Measurements from ENCODE around the gene SP110.
"Not testable (repeated sequence)": the region's sequence is repeated elsewhere in the genome, so short reads cannot be mapped to it uniquely, and the experiment has no call there.

Gene SP110

DNA sequence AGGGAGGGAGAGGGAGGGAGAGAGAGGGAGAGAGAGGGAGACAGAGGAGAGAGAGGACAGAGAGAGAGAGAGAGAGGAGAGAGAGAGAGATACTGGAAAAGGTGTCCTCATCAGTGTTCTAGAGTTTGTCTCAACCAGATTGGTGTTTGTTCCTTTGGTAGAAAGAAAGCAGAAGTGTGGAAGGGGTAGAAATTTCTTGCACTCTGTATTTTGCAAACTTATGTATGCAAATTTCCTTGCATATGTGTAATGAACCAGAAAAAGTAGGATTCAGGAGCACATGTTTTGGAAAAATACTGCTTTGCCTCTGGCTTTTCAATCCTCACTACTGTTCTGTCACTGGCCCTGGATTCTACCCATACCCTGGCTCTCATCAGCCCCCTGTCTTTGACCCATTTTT lies 4.7 kb upstream of the SP110 start:
- peak; percentile 30 for DNase-seq (ENCODE audit: low spot score)

DNA sequence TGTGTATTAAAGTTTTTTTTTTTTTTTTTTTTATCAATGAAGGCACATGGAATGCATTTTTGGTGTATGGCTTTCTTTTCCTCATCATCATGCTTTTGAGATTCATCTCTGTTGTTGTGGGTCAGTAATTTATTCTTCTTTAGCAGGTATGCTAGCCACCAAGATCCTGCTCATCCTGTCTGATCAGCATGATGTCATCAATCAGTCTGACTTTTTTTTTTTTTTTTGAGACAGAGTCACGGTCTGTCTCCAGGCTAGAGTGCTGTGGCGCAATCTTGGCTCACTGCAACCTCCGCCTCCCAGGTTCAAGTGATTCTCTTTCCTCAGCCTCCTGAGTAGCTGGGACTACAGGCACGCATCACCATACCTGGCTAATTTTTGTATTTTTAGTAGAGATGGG lies 3.0 kb upstream of the SP110 start:
- DNase-seq (ENCODE audit: low spot score), result not testable (repeated sequence)

DNA sequence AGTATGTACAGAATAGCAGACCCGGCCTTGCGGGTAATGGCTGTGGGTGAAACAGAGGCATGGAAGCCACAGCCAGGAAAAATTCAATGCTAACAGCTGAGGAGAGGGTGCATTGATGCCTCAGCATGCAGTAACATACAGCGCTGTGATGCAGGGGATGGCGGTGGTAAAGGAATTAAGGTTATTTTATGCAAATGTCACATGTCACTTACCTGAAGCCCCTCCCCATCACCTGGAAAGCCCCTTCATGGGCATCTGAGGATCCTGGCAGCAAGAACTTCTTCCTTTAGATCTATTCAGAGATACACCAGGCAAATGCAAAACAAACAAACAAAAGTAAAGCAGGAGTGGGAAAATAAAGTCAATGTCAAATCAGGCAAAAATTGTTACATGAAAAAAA lies 1.7 kb upstream of the SP110 start:
- DNase-seq (ENCODE audit: low spot score), result no peak

GRCh38 chr2:230220347-230220969 lies 674 bp upstream of the SP110 start:
- no peak for DNase-seq (ENCODE audit: low spot score)

- peak; percentile 47 for DNase-seq (ENCODE audit: low spot score)
Measured at GRCh38 chr2:230218421-230218820, 1.4 kb downstream of the SP110 start.

GRCh38 chr2:230217424-230217823 lies 2.4 kb downstream of the SP110 start:
- DNase-seq (ENCODE audit: low spot score), result peak; percentile 39

DNA sequence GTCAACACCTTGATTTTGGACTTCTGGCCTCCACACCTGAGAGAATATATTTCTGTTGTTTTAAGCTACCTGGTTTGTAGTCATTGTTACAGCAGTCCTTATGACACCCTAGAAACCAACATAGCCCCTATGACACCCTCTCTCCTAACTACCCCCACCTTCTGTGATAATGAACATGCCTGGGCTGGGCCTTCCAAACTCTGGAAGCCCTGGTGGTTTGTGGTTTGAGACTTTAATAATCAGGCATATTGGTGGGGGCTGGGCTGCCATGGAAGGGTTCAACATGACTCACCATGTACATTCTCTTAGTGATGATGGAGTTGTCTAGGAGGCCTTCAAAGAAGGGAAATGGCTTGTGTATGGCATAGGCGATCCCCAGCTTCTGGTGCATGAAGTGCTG lies 3.3 kb downstream of the SP110 start:
- DNase-seq (ENCODE audit: low spot score), result no peak

GRCh38 chr2:230209422-230210051 lies 10.2 kb downstream of the SP110 start:
- peak; percentile 54 for DNase-seq (ENCODE audit: low spot score)

DNA sequence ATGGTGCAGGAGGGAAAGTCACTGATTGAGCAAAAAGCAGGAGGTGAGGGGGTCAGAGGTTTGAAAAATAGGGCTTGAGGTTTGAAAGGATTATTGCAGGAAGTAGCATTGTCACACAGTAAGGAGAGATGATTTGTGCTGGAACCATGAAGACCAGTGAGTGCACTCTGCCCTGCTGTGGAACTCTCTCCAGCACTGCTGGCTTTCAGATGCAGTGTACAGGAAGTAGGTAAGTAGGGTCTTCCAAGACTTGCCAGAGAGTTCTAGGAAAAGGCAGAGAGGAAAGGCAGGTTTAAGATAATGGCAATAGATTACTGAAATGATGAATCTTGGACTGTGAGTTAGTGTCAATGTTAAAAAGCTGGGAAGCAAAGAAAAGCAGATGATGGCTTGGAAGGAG lies 11.2 kb downstream of the SP110 start:
- DNase-seq (ENCODE audit: low spot score), result no peak

DNA sequence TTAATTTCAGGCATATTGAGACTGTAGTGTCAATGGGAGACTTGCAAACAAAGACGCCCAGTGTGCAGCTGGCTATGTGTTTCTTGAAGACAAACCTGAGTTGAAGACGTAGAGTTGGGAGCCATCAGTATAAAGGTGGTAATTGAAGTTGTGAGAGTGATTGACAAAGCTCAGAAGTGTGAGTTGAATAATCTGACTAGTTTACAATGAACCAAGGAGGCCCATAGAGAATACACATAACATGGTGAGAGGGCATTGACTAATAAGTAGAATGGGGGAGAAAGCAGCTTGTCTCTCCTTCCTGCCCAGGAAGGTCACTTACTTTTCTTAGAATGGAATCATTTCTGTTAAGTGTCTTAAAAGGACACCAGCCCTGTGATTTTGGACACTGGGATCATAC lies 14.1 kb downstream of the SP110 start:
- no peak for DNase-seq (ENCODE audit: low spot score)

- DNase-seq (ENCODE audit: low spot score), result peak; percentile 66
Measured at GRCh38 chr2:230205034-230205433, 14.8 kb downstream of the SP110 start.

- DNase-seq (ENCODE audit: low spot score), result peak; percentile 78
Measured at GRCh38 chr2:230203110-230203676, 16.6 kb downstream of the SP110 start.

- DNase-seq (ENCODE audit: low spot score), result peak; percentile 50
Measured at GRCh38 chr2:230202430-230203109, 17.2 kb downstream of the SP110 start.

- DNase-seq (ENCODE audit: low spot score), result no peak
Measured at GRCh38 chr2:230184727-230185578, 34.8 kb downstream of the SP110 start.

DNA sequence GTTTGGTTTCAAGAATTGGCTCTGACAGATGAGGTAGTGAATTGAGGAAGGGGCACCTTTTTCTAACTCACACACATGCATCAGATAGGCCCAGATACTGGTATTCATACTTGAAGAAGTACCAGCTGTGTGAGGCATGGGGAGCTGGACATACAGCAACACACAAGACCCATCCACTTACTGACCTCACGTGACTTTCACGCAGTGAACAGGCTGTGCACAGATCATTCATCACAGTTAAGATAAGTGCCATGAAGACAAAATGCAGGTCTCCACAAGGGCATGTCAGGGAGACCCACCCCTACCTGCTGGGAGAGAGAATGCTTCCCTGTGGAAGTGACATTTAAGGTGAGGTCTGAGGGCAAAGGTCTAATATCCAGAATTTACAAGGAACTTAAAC lies 38.6 kb downstream of the SP110 start:
- DNase-seq (ENCODE audit: low spot score), result no peak

GRCh38 chr2:230179907-230180306 lies 39.9 kb downstream of the SP110 start:
- DNase-seq (ENCODE audit: low spot score), result no peak

DNA sequence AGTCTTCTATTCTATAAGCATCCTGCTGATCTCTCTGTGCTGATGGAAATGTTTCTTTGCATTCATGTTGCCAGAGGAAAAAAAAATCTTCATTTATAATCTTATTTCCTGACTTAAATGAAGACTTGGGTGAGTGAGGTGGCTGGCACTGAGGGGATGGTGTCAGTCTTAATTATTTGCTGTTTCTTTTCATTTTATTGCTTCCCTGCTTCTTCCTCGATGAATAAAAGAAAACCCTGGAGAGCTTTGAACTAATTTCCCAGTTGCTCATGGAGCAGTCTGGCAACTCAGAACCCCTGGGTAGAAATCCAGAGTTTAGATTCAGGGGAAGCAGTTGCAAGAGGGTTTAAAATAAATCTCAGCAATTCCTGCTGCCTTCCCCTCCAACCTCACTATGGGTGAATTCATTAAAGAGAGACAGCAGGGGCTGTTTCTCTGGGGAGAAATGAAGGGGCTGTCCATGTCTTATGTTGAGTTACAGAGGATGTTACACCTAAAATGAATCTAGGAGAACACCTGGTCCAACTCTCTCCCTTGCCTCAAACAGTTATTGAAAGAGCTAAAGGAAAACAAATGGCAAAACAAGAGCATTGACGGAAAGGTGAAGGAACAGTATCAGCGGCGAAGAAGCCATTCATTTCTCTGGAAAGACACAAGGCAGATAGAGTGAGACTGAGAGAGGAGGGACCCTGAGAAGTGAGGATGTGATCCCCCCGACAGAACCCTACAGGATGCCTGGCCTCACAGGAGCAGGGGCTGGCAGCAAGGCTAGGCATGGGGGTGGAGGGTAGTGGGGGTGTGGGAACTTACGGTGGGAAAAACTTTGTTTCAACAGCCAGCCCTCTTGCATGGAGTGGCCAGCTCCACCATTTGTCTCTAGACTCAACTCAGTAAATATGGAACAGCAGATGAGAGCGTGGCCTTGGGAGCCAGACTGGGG lies 41.0 kb downstream of the SP110 start:
- DNase-seq (ENCODE audit: low spot score), result no peak

DNA sequence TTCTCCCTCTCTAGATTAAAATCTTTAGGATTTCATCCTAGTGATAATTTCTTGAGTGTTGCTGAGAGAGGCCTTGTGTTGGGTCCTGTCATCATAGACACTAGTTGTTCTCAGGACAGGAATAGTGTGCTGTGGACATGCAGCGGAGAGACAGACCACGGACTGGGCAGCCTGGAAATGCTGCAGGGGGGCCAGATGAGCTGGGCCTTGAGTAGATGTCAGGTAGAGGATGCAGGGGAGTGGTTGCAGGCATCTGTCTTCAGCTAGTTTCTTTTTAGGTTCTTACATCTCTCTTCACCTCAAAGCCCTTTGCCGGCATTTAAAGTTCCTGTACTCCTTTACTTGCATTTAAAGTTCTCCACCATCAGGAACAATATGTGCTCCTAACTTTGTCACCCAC lies 42.8 kb downstream of the SP110 start:
- no peak for DNase-seq (ENCODE audit: low spot score)

DNA sequence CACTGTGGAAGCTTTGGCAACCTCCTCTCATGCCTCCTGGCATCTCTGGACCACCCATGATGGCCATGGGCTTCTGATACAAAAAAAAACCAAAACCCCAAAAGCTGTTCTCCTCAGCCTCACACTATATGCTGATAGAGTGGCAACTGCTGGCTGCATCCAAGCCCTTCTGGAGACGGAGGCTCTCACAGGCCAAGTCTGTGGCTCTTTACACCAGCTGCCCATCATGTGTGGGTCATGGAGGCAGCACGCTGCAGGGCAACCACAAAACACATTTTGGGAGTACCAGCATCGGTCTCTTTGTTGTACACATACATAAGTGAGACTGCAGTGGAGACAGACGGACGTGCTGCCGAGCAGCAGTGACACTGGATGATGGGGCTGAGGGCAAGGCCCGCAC lies 45.3 kb downstream of the SP110 start:
- no peak for DNase-seq (ENCODE audit: low spot score)

DNA sequence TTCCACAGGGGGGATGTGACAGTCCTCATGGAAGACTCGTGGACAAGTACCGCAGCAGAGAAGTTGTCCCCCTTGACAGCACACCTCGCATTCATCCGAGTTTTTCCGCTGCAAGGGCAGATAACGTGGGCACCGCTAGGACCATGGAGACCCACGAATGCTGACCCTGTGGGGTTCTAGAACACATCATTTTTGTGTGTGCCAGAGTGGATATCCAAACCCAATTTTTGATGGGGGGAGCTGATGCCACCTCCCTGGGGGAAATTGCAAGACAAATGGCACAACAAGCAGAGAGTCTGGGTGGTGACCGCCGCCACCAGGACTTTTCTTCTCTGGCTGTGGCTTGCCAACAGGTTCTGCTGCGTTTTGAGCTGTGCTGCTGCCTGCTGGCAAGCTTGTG lies 46.9 kb downstream of the SP110 start:
- no peak for DNase-seq (ENCODE audit: low spot score)

DNA sequence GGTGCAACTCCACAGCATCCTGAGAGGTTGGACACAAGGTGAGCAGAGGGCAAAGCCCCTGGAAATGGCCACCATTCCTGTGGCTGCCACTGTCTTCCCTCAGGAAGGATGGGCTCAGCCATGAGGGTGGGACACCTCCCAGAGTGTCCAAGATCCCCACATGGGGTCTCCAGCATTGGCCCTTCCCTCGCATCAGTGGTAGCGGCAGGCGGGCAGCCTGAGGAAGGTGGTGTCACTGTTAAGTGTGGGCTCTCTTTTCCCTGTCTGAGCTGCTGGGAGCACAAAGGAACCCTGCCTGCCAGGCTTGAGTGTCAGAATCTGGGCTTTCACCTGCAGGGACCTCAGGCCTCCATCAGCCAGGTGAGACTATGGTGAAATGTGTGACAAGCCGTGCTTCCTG lies 47.6 kb downstream of the SP110 start:
- no peak for DNase-seq (ENCODE audit: low spot score)
